ENCODE data around the gene NIN. TPM values are rescaled to one million over a fixed set of nuclear protein-coding genes. Genes with fewer than 3 reads are reported as not detected.
A peak's percentile ranks its signal among the peaks of the same experiment; 100 is the strongest.

NIN gene
- polyA plus RNA-seq (2013, experiment 1 of 2): 11.5 TPM
- polyA plus RNA-seq (2013, experiment 2 of 2): 12.2 TPM

GRCh38 chr14:50830932-50831725 is at the start of gene NIN:
TSS of gene NIN (minus strand) at chr14:50831162. CDS start at chr14:50822056, 9,106 bp downstream.
- peak within 1 kb of the TSS; percentile 82 for H3K4ac ChIP-seq (ENCODE audit: low read depth, low read length)

GRCh38 chr14:50875359-50876070 is 44.6 kb upstream of the NIN start:
- no peak overlapping the region for H4K8ac ChIP-seq (ENCODE audit: low read depth, low read length)
- no peaks in the 10 kb centered on the region for H3K79me1 ChIP-seq (ENCODE audit: low read length)
- H3K23ac ChIP-seq (ENCODE audit: low read length): no peak overlapping the region
- no peak overlapping the region for H3K4me3 ChIP-seq (ENCODE audit: low read length)
- H3K18ac ChIP-seq (ENCODE audit: low read length): no peak overlapping the region
- no peak overlapping the region for H3K9ac ChIP-seq (ENCODE audit: low read length)
- H2AK5ac ChIP-seq (ENCODE audit: low read length): no peak overlapping the region
- no peak overlapping the region for H3K4me2 ChIP-seq (ENCODE audit: low read length)
- no peak overlapping the region for H3K27ac ChIP-seq (ENCODE audit: low read depth, low read length)
- no peak overlapping the region for H3K4ac ChIP-seq (ENCODE audit: low read depth, low read length)
- peaks cover 14% of the 10 kb centered on the region for H3K27me3 ChIP-seq (ENCODE audit: insufficient read depth, low read length, poor library complexity)
- H3K4me1 ChIP-seq (ENCODE audit: control insufficient read depth, low read depth, low read length): peaks cover 7% of the 10 kb centered on the region
- H4K5ac ChIP-seq (ENCODE audit: low read length): no peak overlapping the region
- WGBS (ENCODE audit: extremely low coverage, insufficient coverage, low lambda C conversion rate): no CpG with 5 or more reads among the region's 7 CpGs
- no peak overlapping the region for H2BK5ac ChIP-seq (ENCODE audit: low read length)
- no peaks in the 10 kb centered on the region for H3K79me2 ChIP-seq (ENCODE audit: control insufficient read depth, insufficient read depth, low read length)
- no peak overlapping the region for H3K56ac ChIP-seq (ENCODE audit: low read length)
- DNase-seq: no peak
- no peaks in the 10 kb centered on the region for H3K36me3 ChIP-seq (ENCODE audit: control insufficient read depth, insufficient read depth, low read length)
- no peak overlapping the region for H2BK120ac ChIP-seq (ENCODE audit: low read depth, low read length)
- H2BK15ac ChIP-seq (replicated peaks; ENCODE audit: low read depth): no peak overlapping the region

More at GRCh38 chr14:50830932-50831725, at the start of gene NIN:
- Histone ChIP-seq H3K27me3 (ENCODE audit: insufficient read depth, low read length, poor library complexity) (peaks cover 6% of the 10 kb centered on the region), H3K36me3 (ENCODE audit: control insufficient read depth, insufficient read depth, low read length) (no peaks in the 10 kb centered on the region), H2AK5ac (ENCODE audit: low read length) (no peak within 1 kb of the TSS), H2BK15ac (replicated peaks; ENCODE audit: low read depth) (no peak within 1 kb of the TSS), H3K56ac (ENCODE audit: low read length) (peak within 1 kb of the TSS; percentile 88), H3K9ac (ENCODE audit: low read length) (peak within 1 kb of the TSS; percentile 78), H3K23ac (ENCODE audit: low read length) (peak within 1 kb of the TSS; percentile 37), H3K79me1 (ENCODE audit: low read length) (peaks cover 3% of the 10 kb centered on the region), H3K4me3 (ENCODE audit: low read length) (peak within 1 kb of the TSS; percentile 60), H2BK5ac (ENCODE audit: low read length) (no peak within 1 kb of the TSS), H3K27ac (ENCODE audit: low read depth, low read length) (peak within 1 kb of the TSS; percentile 51), H4K8ac (ENCODE audit: low read depth, low read length) (no peak within 1 kb of the TSS), H3K18ac (ENCODE audit: low read length) (peak within 1 kb of the TSS; percentile 94), H3K4me1 (ENCODE audit: control insufficient read depth, low read depth, low read length) (peaks cover 4% of the 10 kb centered on the region), H3K79me2 (ENCODE audit: control insufficient read depth, insufficient read depth, low read length) (no peaks in the 10 kb centered on the region), H3K4me2 (ENCODE audit: low read length) (peak within 1 kb of the TSS; percentile 99), H2BK120ac (ENCODE audit: low read depth, low read length) (peak within 1 kb of the TSS; percentile 63), H4K5ac (ENCODE audit: low read length) (no peak within 1 kb of the TSS)
- peak; percentile 74 for DNase-seq
- no CpG with 5 or more reads among the region's 97 CpGs for WGBS (ENCODE audit: extremely low coverage, insufficient coverage, low lambda C conversion rate)

GRCh38 chr14:50874757-50875156 is 43.8 kb upstream of the NIN start:
- Histone ChIP-seq H3K4me1 (ENCODE audit: control insufficient read depth, low read depth, low read length) (peaks cover 7% of the 10 kb centered on the region), H4K8ac (ENCODE audit: low read depth, low read length) (no peak overlapping the region), H3K4ac (ENCODE audit: low read depth, low read length) (no peak overlapping the region), H3K56ac (ENCODE audit: low read length) (no peak overlapping the region), H2BK120ac (ENCODE audit: low read depth, low read length) (no peak overlapping the region), H3K27ac (ENCODE audit: low read depth, low read length) (no peak overlapping the region), H3K79me2 (ENCODE audit: control insufficient read depth, insufficient read depth, low read length) (no peaks in the 10 kb centered on the region), H3K79me1 (ENCODE audit: low read length) (no peaks in the 10 kb centered on the region), H2AK5ac (ENCODE audit: low read length) (no peak overlapping the region), H2BK15ac (replicated peaks; ENCODE audit: low read depth) (no peak overlapping the region), H4K5ac (ENCODE audit: low read length) (no peak overlapping the region), H2BK5ac (ENCODE audit: low read length) (no peak overlapping the region), H3K23ac (ENCODE audit: low read length) (no peak overlapping the region), H3K9ac (ENCODE audit: low read length) (no peak overlapping the region), H3K27me3 (ENCODE audit: insufficient read depth, low read length, poor library complexity) (peaks cover 14% of the 10 kb centered on the region), H3K4me2 (ENCODE audit: low read length) (no peak overlapping the region), H3K18ac (ENCODE audit: low read length) (no peak overlapping the region), H3K36me3 (ENCODE audit: control insufficient read depth, insufficient read depth, low read length) (no peaks in the 10 kb centered on the region), H3K4me3 (ENCODE audit: low read length) (no peak overlapping the region)
- no peak for DNase-seq
- no CpG with 5 or more reads among the region's 2 CpGs for WGBS (ENCODE audit: extremely low coverage, insufficient coverage, low lambda C conversion rate)

GRCh38 chr14:50871914-50872732 is 41.2 kb upstream of the NIN start, which contains the start of gene ABHD12B:
TSS of gene ABHD12B (plus strand) at chr14:50872053. CDS start at chr14:50872175, 122 bp downstream.
- Histone ChIP-seq H4K8ac (ENCODE audit: low read depth, low read length) (no peak within 1 kb of the TSS), H4K5ac (ENCODE audit: low read length) (no peak within 1 kb of the TSS), H3K79me1 (ENCODE audit: low read length) (no peaks in the 10 kb centered on the region), H3K56ac (ENCODE audit: low read length) (peak within 1 kb of the TSS; percentile 58), H3K4ac (ENCODE audit: low read depth, low read length) (no peak within 1 kb of the TSS), H3K27ac (ENCODE audit: low read depth, low read length) (no peak within 1 kb of the TSS), H2BK15ac (replicated peaks; ENCODE audit: low read depth) (no peak within 1 kb of the TSS), H3K4me1 (ENCODE audit: control insufficient read depth, low read depth, low read length) (peaks cover 7% of the 10 kb centered on the region), H3K4me3 (ENCODE audit: low read length) (no peak within 1 kb of the TSS), H2AK5ac (ENCODE audit: low read length) (no peak within 1 kb of the TSS), H2BK5ac (ENCODE audit: low read length) (no peak within 1 kb of the TSS), H3K36me3 (ENCODE audit: control insufficient read depth, insufficient read depth, low read length) (no peaks in the 10 kb centered on the region), H2BK120ac (ENCODE audit: low read depth, low read length) (no peak within 1 kb of the TSS), H3K27me3 (ENCODE audit: insufficient read depth, low read length, poor library complexity) (peaks cover 14% of the 10 kb centered on the region), H3K18ac (ENCODE audit: low read length) (peak within 1 kb of the TSS; percentile 4), H3K79me2 (ENCODE audit: control insufficient read depth, insufficient read depth, low read length) (no peaks in the 10 kb centered on the region), H3K23ac (ENCODE audit: low read length) (no peak within 1 kb of the TSS), H3K9ac (ENCODE audit: low read length) (peak within 1 kb of the TSS; percentile 43), H3K4me2 (ENCODE audit: low read length) (no peak within 1 kb of the TSS)
- no peak for DNase-seq
- WGBS (ENCODE audit: extremely low coverage, insufficient coverage, low lambda C conversion rate): no CpG with 5 or more reads among the region's 63 CpGs

GRCh38 chr14:50871228-50871627 is 40.3 kb upstream of the NIN start:
- H4K5ac ChIP-seq (ENCODE audit: low read length): no peak overlapping the region
- no peak overlapping the region for H3K56ac ChIP-seq (ENCODE audit: low read length)
- no peaks in the 10 kb centered on the region for H3K36me3 ChIP-seq (ENCODE audit: control insufficient read depth, insufficient read depth, low read length)
- H4K8ac ChIP-seq (ENCODE audit: low read depth, low read length): no peak overlapping the region
- H3K4me2 ChIP-seq (ENCODE audit: low read length): no peak overlapping the region
- H3K4me3 ChIP-seq (ENCODE audit: low read length): no peak overlapping the region
- H2BK15ac ChIP-seq (replicated peaks; ENCODE audit: low read depth): no peak overlapping the region
- no peaks in the 10 kb centered on the region for H3K79me2 ChIP-seq (ENCODE audit: control insufficient read depth, insufficient read depth, low read length)
- WGBS (ENCODE audit: extremely low coverage, insufficient coverage, low lambda C conversion rate): no CpG with 5 or more reads among the region's 5 CpGs
- no peak overlapping the region for H2BK120ac ChIP-seq (ENCODE audit: low read depth, low read length)
- H3K27me3 ChIP-seq (ENCODE audit: insufficient read depth, low read length, poor library complexity): peaks cover 14% of the 10 kb centered on the region
- no peak for DNase-seq
- H3K18ac ChIP-seq (ENCODE audit: low read length): no peak overlapping the region
- no peak overlapping the region for H3K27ac ChIP-seq (ENCODE audit: low read depth, low read length)
- H3K4ac ChIP-seq (ENCODE audit: low read depth, low read length): no peak overlapping the region
- H2AK5ac ChIP-seq (ENCODE audit: low read length): no peak overlapping the region
- H3K79me1 ChIP-seq (ENCODE audit: low read length): no peaks in the 10 kb centered on the region
- no peak overlapping the region for H2BK5ac ChIP-seq (ENCODE audit: low read length)
- H3K23ac ChIP-seq (ENCODE audit: low read length): no peak overlapping the region
- peaks cover 7% of the 10 kb centered on the region for H3K4me1 ChIP-seq (ENCODE audit: control insufficient read depth, low read depth, low read length)
- H3K9ac ChIP-seq (ENCODE audit: low read length): no peak overlapping the region

Data from mesendoderm (in vitro differentiated cells).